AG04450 (cell line): ENCODE measurements around the gene PSMG4. TPM values are rescaled to one million over a fixed set of nuclear protein-coding genes. Genes with fewer than 3 reads are reported as not detected.

Experiments used
- CTCF ChIA-PET: fragments of 300-600, 350-600 bp; formaldehyde crosslinking; extraction: SDS; loops from one replicate; lab custom pipeline; 2022; ENCODE audit warnings: antibody characterized with exemption, inconsistent platforms; lab: Charles Lee
- POLR2A ChIA-PET: fragments of 350-600 bp; formaldehyde crosslinking; extraction: SDS; loops from one replicate; lab custom pipeline; 2021; ENCODE audit warnings: antibody characterized with exemption, inconsistent platforms; lab: Yijun Ruan, JAX
- DNase-seq: peaks from one replicate; pipeline ENCODE4 v3.0.0-alpha.2; 2011; ENCODE audit warnings: low read depth, low spot score
- H3K27ac ChIP-seq: one replicate; pipeline ENCODE4 v1.5.1; 2012; ENCODE audit warnings: low read depth, low read length, control low read depth
- H3K27me3 ChIP-seq: one replicate; pipeline ENCODE4 v1.6.0; 2012; ENCODE audit warnings: low read length; ENCODE audit not compliant: control insufficient read depth, insufficient read depth
- H3K4me3 ChIP-seq: 2 replicates; pipeline ENCODE4 v1.5.1; 2011; ENCODE audit warnings: mild to moderate bottlenecking, low read depth, low read length, control low read depth
- H3K9me3 ChIP-seq: 2 replicates; pipeline ENCODE4 v1.5.1; 2012; ENCODE audit warnings: low read length; ENCODE audit not compliant: control insufficient read depth, insufficient read depth
- CTCF ChIP-seq: IDR thresholded peaks from 2 replicates; pipeline ENCODE4 v1.5.1; 2011; ENCODE audit warnings: low read depth, low read length, control low read depth, inconsistent platforms
- polyA plus RNA-seq: library from polyadenylated mRNA; depleted of rRNA; stranded (reverse); fragments of >200 nt; gene quantifications from 2 replicates; pipeline ENCODE4 v1.2.3, GENCODE V29; 2011

Gene PSMG4
- polyA plus RNA-seq, 1 experiment, result 15.8 TPM

- POLR2A ChIA-PET, result no interaction called here
- Histone ChIP-seq H3K27me3 (peaks cover 32% of the 10 kb centered on the region), H3K9me3 (peaks cover 9% of the 10 kb centered on the region; the same call in 1 of the 2 replicates), H3K4me3 (no peak overlapping the region), H3K27ac (no peak overlapping the region)
- CTCF ChIA-PET, result no interaction called here
- TF ChIP-seq CTCF, result no peak
- DNase-seq, result no peak
Observed at GRCh38 chr6:3301506-3301905, 42.8 kb downstream of the PSMG4 start.

GRCh38 chr6:3303795-3304411, 45.2 kb downstream of the PSMG4 start:
- H3K27ac ChIP-seq, result no peak overlapping the region
- TF ChIP-seq CTCF, result no peak
- peaks cover 25% of the 10 kb centered on the region for H3K27me3 ChIP-seq
- peaks cover 9% of the 10 kb centered on the region; the same call in 1 of the 2 replicates for H3K9me3 ChIP-seq
- POLR2A ChIA-PET, result no interaction called here
- no peak overlapping the region for H3K4me3 ChIP-seq
- CTCF ChIA-PET, result no interaction called here
- no peak for DNase-seq

- DNase-seq, result no peak
- TF ChIP-seq CTCF, result no peak
- peaks cover 9% of the 10 kb centered on the region; the same call in 1 of the 2 replicates for H3K9me3 ChIP-seq
- ChIA-PET POLR2A (no interaction called here), CTCF (no interaction called here)
- H3K27ac ChIP-seq, result no peak overlapping the region
- H3K27me3 ChIP-seq, result peaks cover 25% of the 10 kb centered on the region
- no peak overlapping the region for H3K4me3 ChIP-seq
Observed at GRCh38 chr6:3304500-3305215, 45.9 kb downstream of the PSMG4 start.

GRCh38 chr6:3305216-3305565, 46.4 kb downstream of the PSMG4 start:
- H3K27ac ChIP-seq, result no peak overlapping the region
- H3K9me3 ChIP-seq, result peaks cover 9% of the 10 kb centered on the region; the same call in 1 of the 2 replicates
- H3K27me3 ChIP-seq, result peaks cover 25% of the 10 kb centered on the region
- ChIA-PET CTCF (no interaction called here), POLR2A (no interaction called here)
- TF ChIP-seq CTCF, result no peak
- no peak overlapping the region for H3K4me3 ChIP-seq
- no peak for DNase-seq

GRCh38 chr6:3305831-3306230, 47.1 kb downstream of the PSMG4 start:
- H3K4me3 ChIP-seq, result no peak overlapping the region
- H3K9me3 ChIP-seq, result peaks cover 9% of the 10 kb centered on the region; the same call in 1 of the 2 replicates
- no peak for TF ChIP-seq CTCF
- ChIA-PET POLR2A (no interaction called here), CTCF (no interaction called here)
- no peak for DNase-seq
- H3K27ac ChIP-seq, result no peak overlapping the region
- peaks cover 26% of the 10 kb centered on the region for H3K27me3 ChIP-seq
